Activated B cell treated with CpG ODN at 0.5 μM for 24 hours (primary cell): ENCODE data around the gene TMEM131L. TPM values are rescaled to one million over a fixed set of nuclear protein-coding genes. Genes with fewer than 3 reads are reported as not detected.

Experiments used
- ATAC-seq: fragments of 200-7000 bp; cut with Tn5 transposase; one replicate; pipeline ENCODE4 v1.10.0; 2021; ENCODE audit warnings: low read depth, mild to moderate bottlenecking, moderate library complexity
- CTCF ChIA-PET: fragments of 350-600 bp; sonication (Branson Sonifier 250); formaldehyde crosslinking; loops from one replicate; lab custom pipeline; 2021; ENCODE audit warnings: antibody characterized with exemption; lab: Charles Lee
- POLR2A ChIA-PET: fragments of 350-600 bp; sonication (Branson Sonifier 250); formaldehyde crosslinking; loops from one replicate; lab custom pipeline; 2021; ENCODE audit warnings: antibody characterized with exemption; lab: Charles Lee
- DNase-seq: peaks from one replicate; pipeline ENCODE4 v3.0.0; 2022
- H3K27ac Mint-ChIP-seq: one replicate; pipeline ENCODE4 v1.8.0; 2020; ENCODE audit warnings: mixed read lengths
- H3K27me3 Mint-ChIP-seq: one replicate; pipeline ENCODE4 v1.8.0; 2021; ENCODE audit warnings: mixed read lengths
- H3K36me3 Mint-ChIP-seq: one replicate; pipeline ENCODE4 v1.8.0; 2021; ENCODE audit warnings: low read depth, mixed read lengths
- H3K4me1 Mint-ChIP-seq: one replicate; pipeline ENCODE4 v1.8.0; 2021; ENCODE audit warnings: mixed read lengths
- H3K4me3 Mint-ChIP-seq: one replicate; pipeline ENCODE4 v1.8.0; 2020; ENCODE audit warnings: mild to moderate bottlenecking, mixed read lengths
- H3K9me3 Mint-ChIP-seq: one replicate; pipeline ENCODE4 v1.8.0; 2020; ENCODE audit warnings: mixed read lengths
- intact Hi-C: fragments of 100-400 bp; cut with micrococcal nuclease; formaldehyde crosslinking; loops from one replicate; pipeline ENCODE4 v1.15.1; 2024
- total RNA-seq: library from RNA; stranded (reverse); gene quantifications from 2 replicates; pipeline ENCODE4 v1.2.3, GENCODE V29; 2022
- TF ChIP-seq, protein P1 (sequence below): fragments of 200-600 bp; IDR thresholded peaks from one replicate; pipeline ENCODE4 v1.8.0; 2022; ENCODE audit warnings: antibody characterized with exemption, mild to moderate bottlenecking

Gene TMEM131L
- total RNA-seq, 1 donor from 2014 or later, result 193 TPM

DNA sequence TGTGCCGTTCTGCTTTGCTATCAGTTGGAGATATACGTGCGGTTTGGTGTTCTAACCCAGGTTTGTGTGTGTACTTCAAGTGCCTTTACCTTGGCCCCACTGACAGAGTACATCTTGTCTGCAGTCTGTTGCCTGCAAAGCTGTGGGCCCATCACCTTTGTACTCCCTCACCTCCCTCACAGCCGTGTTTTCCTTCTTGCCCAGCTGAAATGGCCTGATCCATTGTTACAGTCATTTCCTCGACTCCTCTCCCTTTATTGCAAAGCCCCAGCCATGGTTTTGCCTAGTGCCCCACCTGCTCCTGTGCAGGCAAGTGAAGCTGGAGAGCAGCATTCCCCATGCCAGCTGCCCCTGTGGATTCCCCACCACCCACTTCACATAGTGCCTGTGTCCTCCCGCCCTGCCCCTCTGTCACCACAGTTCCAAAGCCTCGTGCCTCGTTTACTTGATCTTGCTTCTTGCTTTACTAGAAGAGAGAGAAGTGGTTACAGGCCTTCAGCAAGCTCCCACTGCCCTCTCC lies 162.7 kb downstream of the TMEM131L start:
- Mint-ChIP-seq H3K9me3 (no peaks in the 10 kb centered on the region), H3K36me3 (peaks cover 96% of the 10 kb centered on the region), H3K27ac (peak overlapping the region; percentile 41), H3K27me3 (no peaks in the 10 kb centered on the region), H3K4me3 (no peak overlapping the region), H3K4me1 (peaks cover 8% of the 10 kb centered on the region)
- DNase-seq, result no peak
- POLR2A ChIA-PET, result no interaction called here
- CTCF ChIA-PET, result no interaction called here
- ATAC-seq, result no peak
- TF ChIP-seq, protein P1, sequence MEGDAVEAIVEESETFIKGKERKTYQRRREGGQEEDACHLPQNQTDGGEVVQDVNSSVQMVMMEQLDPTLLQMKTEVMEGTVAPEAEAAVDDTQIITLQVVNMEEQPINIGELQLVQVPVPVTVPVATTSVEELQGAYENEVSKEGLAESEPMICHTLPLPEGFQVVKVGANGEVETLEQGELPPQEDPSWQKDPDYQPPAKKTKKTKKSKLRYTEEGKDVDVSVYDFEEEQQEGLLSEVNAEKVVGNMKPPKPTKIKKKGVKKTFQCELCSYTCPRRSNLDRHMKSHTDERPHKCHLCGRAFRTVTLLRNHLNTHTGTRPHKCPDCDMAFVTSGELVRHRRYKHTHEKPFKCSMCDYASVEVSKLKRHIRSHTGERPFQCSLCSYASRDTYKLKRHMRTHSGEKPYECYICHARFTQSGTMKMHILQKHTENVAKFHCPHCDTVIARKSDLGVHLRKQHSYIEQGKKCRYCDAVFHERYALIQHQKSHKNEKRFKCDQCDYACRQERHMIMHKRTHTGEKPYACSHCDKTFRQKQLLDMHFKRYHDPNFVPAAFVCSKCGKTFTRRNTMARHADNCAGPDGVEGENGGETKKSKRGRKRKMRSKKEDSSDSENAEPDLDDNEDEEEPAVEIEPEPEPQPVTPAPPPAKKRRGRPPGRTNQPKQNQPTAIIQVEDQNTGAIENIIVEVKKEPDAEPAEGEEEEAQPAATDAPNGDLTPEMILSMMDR, result no peak
- intact Hi-C loops, result no loop called here

DNA sequence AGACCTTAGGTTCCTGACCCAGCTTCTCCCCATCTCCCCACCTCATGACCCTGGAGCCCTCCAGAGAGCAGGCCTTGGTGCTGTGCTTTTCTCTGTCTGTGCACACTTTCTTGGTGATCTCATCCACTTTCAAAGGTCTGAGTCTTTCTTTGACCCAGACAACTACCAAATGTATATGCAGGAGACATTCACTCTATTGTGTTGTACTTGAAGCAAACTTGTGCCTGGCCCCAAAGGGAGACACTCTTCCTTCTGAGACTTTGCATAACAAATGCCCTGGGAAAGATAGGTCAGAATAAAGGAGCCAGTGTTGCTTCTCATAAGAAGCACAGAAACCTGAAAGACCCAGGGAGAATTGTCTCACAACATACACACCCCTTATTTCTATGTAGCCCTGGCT lies 163.6 kb downstream of the TMEM131L start:
- ATAC-seq, result no peak

DNA sequence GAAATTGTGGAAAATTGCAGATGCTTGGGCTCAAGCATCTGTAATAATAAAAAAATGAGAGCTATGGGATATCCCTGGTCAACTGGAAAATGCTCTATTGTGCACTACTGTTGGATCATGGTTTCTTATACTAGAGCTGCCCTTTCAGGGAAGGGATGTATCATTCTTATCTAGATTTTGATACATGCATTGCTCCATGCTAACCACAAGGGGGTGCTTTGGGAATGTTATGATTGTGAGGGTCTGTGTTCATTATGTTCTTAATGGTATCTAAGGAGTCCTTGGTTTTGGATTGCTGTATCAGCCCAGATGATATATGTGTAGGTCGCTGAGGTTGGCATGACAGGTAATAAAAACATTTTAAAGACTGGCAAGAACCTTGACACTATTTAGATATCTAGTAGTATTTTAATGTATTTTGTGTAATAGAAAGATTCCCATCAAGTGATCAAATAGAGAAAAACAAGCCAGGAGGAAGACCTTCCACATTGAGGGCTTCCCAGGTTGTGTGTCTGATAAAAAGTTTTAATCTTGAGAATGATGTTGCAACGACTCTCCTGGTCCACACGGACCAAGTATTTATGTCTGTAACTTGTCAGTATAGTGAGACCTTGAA lies 168.7 kb downstream of the TMEM131L start:
- H3K4me1 Mint-ChIP-seq, result peaks cover 6% of the 10 kb centered on the region
- H3K27ac Mint-ChIP-seq, result no peak overlapping the region
- DNase-seq, result no peak
- intact Hi-C loops, result loop anchor here (1.0 kb wide), 2 partner anchors 8 to 115 kb away; no protein-coding TSS in a partner anchor
- peaks cover 84% of the 10 kb centered on the region for H3K36me3 Mint-ChIP-seq
- CTCF ChIA-PET, result interaction anchor here (0.6 to 4.1 kb wide), 8 partner anchors 9 to 313 kb away, joined by 3 to 31 read pairs (median 4); no protein-coding TSS in a partner anchor
- POLR2A ChIA-PET, result no interaction called here
- H3K4me3 Mint-ChIP-seq, result no peak overlapping the region
- H3K9me3 Mint-ChIP-seq, result no peaks in the 10 kb centered on the region
- H3K27me3 Mint-ChIP-seq, result no peaks in the 10 kb centered on the region
- peak; percentile 46 for ATAC-seq
- TF ChIP-seq, protein P1, result peak; percentile 23

More for the DNA sequence above, 163.6 kb downstream of the TMEM131L start:
- Mint-ChIP-seq H3K36me3 (peaks cover 98% of the 10 kb centered on the region), H3K9me3 (no peaks in the 10 kb centered on the region), H3K4me1 (peaks cover 8% of the 10 kb centered on the region), H3K27me3 (no peaks in the 10 kb centered on the region), H3K27ac (peak overlapping the region; percentile 47), H3K4me3 (no peak overlapping the region)
- ChIA-PET POLR2A (no interaction called here), CTCF (no interaction called here)
- TF ChIP-seq, protein P1, result no peak
- no peak for DNase-seq
- intact Hi-C loops, result no loop called here

DNA sequence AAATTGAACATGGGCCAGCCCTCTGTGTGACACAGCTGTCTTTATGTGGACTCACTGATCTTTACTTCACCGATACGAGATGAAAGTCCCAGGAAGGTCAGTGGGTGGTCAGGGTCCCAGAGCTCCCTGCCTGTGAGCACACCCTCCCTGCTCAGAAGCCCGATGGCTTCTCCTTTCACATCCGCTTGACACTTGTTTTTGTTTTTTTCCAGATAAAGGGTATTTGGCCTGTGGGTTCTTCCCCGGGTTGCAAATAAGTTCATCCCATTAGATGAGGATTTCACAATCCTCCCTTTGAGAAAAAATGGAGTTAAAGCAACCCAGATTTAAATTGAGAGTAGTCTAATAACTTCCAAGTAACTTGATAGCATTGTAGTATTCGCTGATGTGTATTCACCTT lies 169.7 kb downstream of the TMEM131L start:
- Mint-ChIP-seq H3K9me3 (no peaks in the 10 kb centered on the region), H3K27ac (no peak overlapping the region), H3K4me1 (peaks cover 4% of the 10 kb centered on the region), H3K27me3 (no peaks in the 10 kb centered on the region), H3K36me3 (peaks cover 74% of the 10 kb centered on the region), H3K4me3 (no peak overlapping the region)
- intact Hi-C loops, result no loop called here
- no peak for DNase-seq
- no peak for ATAC-seq
- CTCF ChIA-PET, result interaction anchor here (0.8 to 4.1 kb wide), 3 partner anchors 8 to 114 kb away, joined by 3 to 31 read pairs (median 11); no protein-coding TSS in a partner anchor
- TF ChIP-seq, protein P1, result no peak
- POLR2A ChIA-PET, result no interaction called here

DNA sequence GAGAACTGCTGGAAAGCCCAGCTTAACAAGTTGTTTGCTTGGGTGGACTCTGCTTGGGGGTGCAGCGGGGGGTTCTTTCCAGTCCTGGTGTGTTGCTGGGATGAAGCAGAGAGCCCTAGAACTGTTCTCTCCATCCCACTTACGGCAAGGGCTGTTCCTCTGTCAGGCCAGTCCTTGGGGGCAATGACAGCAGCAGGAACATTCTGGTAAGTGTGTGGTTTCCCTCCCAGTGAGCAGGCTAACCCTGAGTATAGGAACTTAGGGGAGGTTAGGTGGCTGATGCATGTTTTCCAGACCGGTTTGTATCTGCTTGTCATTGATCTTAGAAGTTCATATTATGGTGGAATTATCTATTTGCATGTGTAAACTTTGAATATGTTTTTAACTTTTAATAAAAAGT lies 171.0 kb downstream of the TMEM131L start:
- ATAC-seq (no peak), DNase-seq (no peak)
- TF ChIP-seq, protein P1, result no peak
- H3K27ac Mint-ChIP-seq, result no peak overlapping the region
- H3K4me3 Mint-ChIP-seq, result no peak overlapping the region
- ChIA-PET POLR2A (no interaction called here), CTCF (no interaction called here)
- H3K27me3 Mint-ChIP-seq, result no peaks in the 10 kb centered on the region
- peaks cover 61% of the 10 kb centered on the region for H3K36me3 Mint-ChIP-seq
- intact Hi-C loops, result no loop called here
- peaks cover 4% of the 10 kb centered on the region for H3K4me1 Mint-ChIP-seq
- H3K9me3 Mint-ChIP-seq, result no peaks in the 10 kb centered on the region
